H1 (cell line): ENCODE measurements around the gene NOS1AP. TPM values are rescaled to one million over a fixed set of nuclear protein-coding genes. Genes with fewer than 3 reads are reported as not detected.

Experiments used
- CTCF ChIA-PET: fragments of 300-600 bp; sonication (Branson Sonifier 250); formaldehyde crosslinking; loops from one replicate; lab custom pipeline; 2021; ENCODE audit not compliant: partially characterized antibody; lab: Charles Lee
- POLR2A ChIA-PET: fragments of 300-600 bp; sonication (Branson Sonifier 250); formaldehyde crosslinking; loops from one replicate; lab custom pipeline; 2021; ENCODE audit warnings: inconsistent platforms; ENCODE audit not compliant: partially characterized antibody; lab: Charles Lee
- DNase-seq, 2 experiments: peaks; one replicate each; pipeline versions ENCODE4 v3.0.0 to v3.0.0-alpha.2; 2010 to 2022; ENCODE audit warnings: low spot score in 2 of 2, low read depth in 1 of 2, mixed read lengths in 1 of 2
- FAIRE-seq: peaks from 2 replicates; lab custom pipeline; 2011; peaks lifted over from hg19 to GRCh38; lab: Jason Lieb, UNC
- H2AFZ ChIP-seq: 2 replicates; pipeline ENCODE4 v1.8.1; 2012; ENCODE audit warnings: low read length, inconsistent platforms
- H2AK5ac ChIP-seq: 2 replicates; pipeline ENCODE4 v1.6.1; 2013; ENCODE audit warnings: low read depth, low read length
- H2BK120ac ChIP-seq: replicated peaks from 2 replicates; pipeline ENCODE3; 2013; ENCODE audit warnings: low read depth, low read length, inconsistent platforms
- H2BK12ac ChIP-seq: 2 replicates; pipeline ENCODE4 v1.6.1; 2013; ENCODE audit warnings: low read depth, low read length
- H2BK15ac ChIP-seq: 2 replicates; pipeline ENCODE4 v1.6.1; 2013; ENCODE audit warnings: low read length
- H2BK20ac ChIP-seq: 2 replicates; pipeline ENCODE4 v1.6.1; 2013; ENCODE audit warnings: low read length
- H2BK5ac ChIP-seq: 2 replicates; pipeline ENCODE4 v1.6.1; 2013; ENCODE audit warnings: low read depth, low read length
- H3K14ac ChIP-seq: 2 replicates; pipeline ENCODE4 v1.6.1; 2013; ENCODE audit warnings: inconsistent platforms; ENCODE audit not compliant: insufficient read length
- H3K18ac ChIP-seq: 2 replicates; pipeline ENCODE4 v1.6.1; 2013; ENCODE audit warnings: low read length; ENCODE audit errors: extremely low read depth
- H3K23ac ChIP-seq: 2 replicates; pipeline ENCODE4 v1.6.1; 2013; ENCODE audit warnings: inconsistent platforms; ENCODE audit not compliant: insufficient read length
- H3K23me2 ChIP-seq: 2 replicates; pipeline ENCODE4 v1.6.1; 2013; ENCODE audit warnings: low read depth, low read length
- H3K27ac ChIP-seq: 2 replicates; pipeline ENCODE4 v1.6.1; 2011; ENCODE audit warnings: low read depth, low read length, inconsistent platforms
- H3K27me3 ChIP-seq, 4 experiments: replicated peaks in 1 of 4; 1 replicate in 1 of 4; 2 replicates in 3 of 4; pipeline versions ENCODE4 v1.6.1 to v1.8.1; 2011 to 2013; ENCODE audit warnings: low read length in 3 of 4, mild to moderate bottlenecking in 3 of 4, inconsistent platforms in 2 of 4, mixed read lengths in 2 of 4, moderate library complexity in 1 of 4; ENCODE audit not compliant: control insufficient read depth in 3 of 4, insufficient read depth in 3 of 4; ENCODE audit errors: extremely low read depth in 1 of 4
- H3K36me3 ChIP-seq, 4 experiments: 2 replicates each; pipeline versions ENCODE4 v1.6.1 to v1.8.1; 2011 to 2013; ENCODE audit warnings: mild to moderate bottlenecking in 4 of 4, low read length in 3 of 4, moderate library complexity in 2 of 4, control low read depth in 1 of 4, inconsistent platforms in 1 of 4; ENCODE audit not compliant: insufficient read depth in 4 of 4, control insufficient read depth in 2 of 4
- H3K4ac ChIP-seq: replicated peaks from 2 replicates; pipeline ENCODE3; 2013; ENCODE audit warnings: low read length, low read depth, mixed read lengths, inconsistent platforms; ENCODE audit not compliant: insufficient read length
- H3K4me1 ChIP-seq, 4 experiments: replicated peaks in 1 of 4; 1 replicate in 1 of 4; 2 replicates in 3 of 4; pipeline versions ENCODE4 v1.6.1 to v1.8.1; 2011 to 2013; ENCODE audit warnings: low read length in 3 of 4, inconsistent platforms in 2 of 4, mixed read lengths in 1 of 4; ENCODE audit not compliant: insufficient read depth in 4 of 4, control insufficient read depth in 3 of 4
- H3K4me2 ChIP-seq, 2 experiments: 2 replicates each; pipeline versions ENCODE4 v1.6.1 to v1.8.1; 2011 to 2013; ENCODE audit warnings: low read depth in 2 of 2, low read length in 2 of 2, control low read depth in 1 of 2, inconsistent platforms in 1 of 2, mild to moderate bottlenecking in 1 of 2; ENCODE audit not compliant: insufficient read depth in 1 of 2
- H3K4me3 ChIP-seq, 4 experiments: fragments of 200-600, 300-600 bp in 1 of 4; sonication (generic), shearing (Covaris generic), sonication (Bioruptor Twin) in 1 of 4; 2 replicates each; pipeline versions ENCODE4 v1.5.1 to v1.8.1; 2011 to 2016; ENCODE audit warnings: low read length in 4 of 4, low read depth in 3 of 4, control low read depth in 2 of 4, inconsistent platforms in 2 of 4, mild to moderate bottlenecking in 2 of 4, mixed read lengths in 1 of 4, moderate library complexity in 1 of 4; ENCODE audit not compliant: insufficient read depth in 2 of 4; ENCODE audit errors: extremely low read depth in 1 of 4
- H3K56ac ChIP-seq: replicated peaks from 2 replicates; pipeline ENCODE3; 2013; ENCODE audit warnings: low read depth, mild to moderate bottlenecking, mixed read lengths, low read length, inconsistent platforms; ENCODE audit not compliant: insufficient read length
- H3K79me1 ChIP-seq: 2 replicates; pipeline ENCODE4 v1.6.1; 2013; ENCODE audit warnings: low read depth, low read length, control low read depth
- H3K79me2 ChIP-seq, 2 experiments: 2 replicates each; pipeline versions ENCODE4 v1.6.1 to v1.8.1; 2012 to 2013; ENCODE audit warnings: low read length in 2 of 2, mild to moderate bottlenecking in 2 of 2, inconsistent platforms in 1 of 2; ENCODE audit not compliant: insufficient read depth in 2 of 2, control insufficient read depth in 1 of 2
- H3K9ac ChIP-seq, 4 experiments: replicated peaks in 1 of 4; 1 replicate in 1 of 4; 2 replicates in 3 of 4; pipeline versions ENCODE4 v1.6.1 to v1.8.1; 2011 to 2013; ENCODE audit warnings: low read depth in 3 of 4, low read length in 3 of 4, control low read depth in 2 of 4, mild to moderate bottlenecking in 2 of 4, moderate library complexity in 2 of 4, inconsistent platforms in 1 of 4; ENCODE audit errors: extremely low read depth in 1 of 4
- H3K9me3 ChIP-seq, 2 experiments: 2 replicates each; pipeline versions ENCODE4 v1.6.1 to v1.8.1; 2012 to 2013; ENCODE audit warnings: mild to moderate bottlenecking in 2 of 2, moderate library complexity in 2 of 2, control low read depth in 1 of 2, inconsistent platforms in 1 of 2, low read depth in 1 of 2, low read length in 1 of 2, mixed read lengths in 1 of 2; ENCODE audit not compliant: insufficient read depth in 2 of 2
- H4K20me1 ChIP-seq, 2 experiments: replicated peaks in 1 of 2; 2 replicates each; pipeline versions ENCODE3 to v1.8.1; 2011 to 2013; ENCODE audit warnings: inconsistent platforms in 2 of 2, low read length in 2 of 2, mild to moderate bottlenecking in 1 of 2; ENCODE audit not compliant: insufficient read depth in 2 of 2, control insufficient read depth in 1 of 2
- H4K5ac ChIP-seq: 2 replicates; pipeline ENCODE4 v1.6.1; 2013; ENCODE audit warnings: low read length, low read depth, mixed read lengths, inconsistent platforms; ENCODE audit not compliant: insufficient read length
- H4K8ac ChIP-seq: 2 replicates; pipeline ENCODE4 v1.8.0; 2013; ENCODE audit warnings: mild to moderate bottlenecking, moderate library complexity, low read length, inconsistent platforms; ENCODE audit not compliant: insufficient read depth; ENCODE audit errors: extremely low read depth
- H4K91ac ChIP-seq: replicated peaks from 2 replicates; pipeline ENCODE3; 2013; ENCODE audit warnings: low read length, mixed read lengths, inconsistent platforms; ENCODE audit not compliant: insufficient read length
- BCL11A ChIP-seq, 2 experiments: IDR thresholded peaks; one replicate each; pipeline ENCODE4 v1.6.1; 2011; ENCODE audit warnings: low read depth in 2 of 2, low read length in 2 of 2, mild to moderate bottlenecking in 2 of 2
- CBX8 ChIP-seq: fragments of 300-800, 300-1000 bp; sonication (generic); IDR thresholded peaks from 2 replicates; pipeline ENCODE4 v1.7.1; 2016; ENCODE audit warnings: low read depth, low read length, borderline replicate concordance
- CEBPB ChIP-seq: IDR thresholded peaks from 2 replicates; pipeline ENCODE4 v1.6.1; 2012; ENCODE audit warnings: low read depth, low read length
- CREB1 ChIP-seq: IDR thresholded peaks from 2 replicates; pipeline ENCODE4 v1.6.1; 2012; ENCODE audit warnings: inconsistent platforms
- EGR1 ChIP-seq: IDR thresholded peaks from 2 replicates; pipeline ENCODE4 v1.6.1; 2011; ENCODE audit warnings: low read depth, low read length, borderline replicate concordance
- FOSL1 ChIP-seq: IDR thresholded peaks from 2 replicates; pipeline ENCODE4 v1.6.1; 2011; ENCODE audit warnings: mild to moderate bottlenecking, low read depth, low read length, moderate library complexity; ENCODE audit not compliant: insufficient read depth
- GABPA ChIP-seq: IDR thresholded peaks from 2 replicates; pipeline ENCODE4 v1.6.1; 2011; ENCODE audit warnings: mild to moderate bottlenecking, low read length, moderate library complexity, borderline replicate concordance; ENCODE audit not compliant: insufficient read depth
- NANOG ChIP-seq: IDR thresholded peaks from 2 replicates; pipeline ENCODE4 v1.6.1; 2011; ENCODE audit warnings: low read length, low read depth, mild to moderate bottlenecking, inconsistent platforms; ENCODE audit not compliant: insufficient read depth, poor library complexity, severe bottlenecking
- RNF2 ChIP-seq: fragments of 200-900, 300-1000 bp; sonication (generic); IDR thresholded peaks from 2 replicates; pipeline ENCODE4 v1.7.1; 2016; ENCODE audit warnings: borderline replicate concordance, low read depth, mild to moderate bottlenecking, antibody characterized with exemption, low read length; ENCODE audit not compliant: poor library complexity, severe bottlenecking; ENCODE audit errors: missing control alignments
- RXRA ChIP-seq: IDR thresholded peaks from 2 replicates; pipeline ENCODE4 v1.6.1; 2011; ENCODE audit warnings: low read depth, mild to moderate bottlenecking, low read length, moderate library complexity; ENCODE audit not compliant: insufficient read depth
- SIRT6 ChIP-seq: IDR thresholded peaks from one replicate; pipeline ENCODE4 v1.7.1; 2012; ENCODE audit warnings: low read length, inconsistent platforms
- SRF ChIP-seq: IDR thresholded peaks from 2 replicates; pipeline ENCODE4 v1.6.1; 2011; ENCODE audit warnings: mild to moderate bottlenecking, low read depth, low read length, moderate library complexity
- TBP ChIP-seq: IDR thresholded peaks from 2 replicates; pipeline ENCODE4 v1.6.1; 2011; ENCODE audit warnings: low read depth, low read length, improper control_type of control experiment
- ZNF274 ChIP-seq: IDR thresholded peaks from 2 replicates; pipeline ENCODE4 v1.7.0; 2012; ENCODE audit warnings: low read length, borderline replicate concordance; ENCODE audit errors: extremely low read depth
- WGBS, 2 experiments: shearing (Covaris generic) in 1 of 2; methylation state at CpG; one replicate each; pipeline versions ENCODE4 v1.1.6 to v1.1.7; 2013 to 2015; ENCODE audit warnings: low lambda C conversion rate in 2 of 2, mixed read lengths in 2 of 2, inconsistent platforms in 1 of 2, low coverage in 1 of 2, missing lambda C conversion rate in 1 of 2; ENCODE audit not compliant: insufficient replicate concordance in 2 of 2, insufficient coverage in 1 of 2, insufficient read length in 1 of 2; ENCODE audit errors: extremely low coverage in 1 of 2, missing lambda C conversion rate in 1 of 2; 5-methylcytosine and 5-hydroxymethylcytosine counted together
- polyA plus RNA-seq, 7 experiments: library from polyadenylated mRNA; depleted of rRNA in 3 of 7; stranded (reverse) in 5 of 7; unstranded in 2 of 7; fragments of >200 nt in 5 of 7; fragments of 200-250 nt in 2 of 7; gene quantifications; 1 replicate in 5 of 7; 2 replicates in 1 of 7; 4 replicates in 1 of 7; pipeline versions ENCODE4 v1.2.1 to v1.2.3, GENCODE V29; 2011 to 2013; ENCODE audit warnings: missing spikeins in 2 of 7, mixed read lengths in 2 of 7
- total RNA-seq: library from RNA; stranded (reverse); fragmentation: NEBNext Ultra II Directional; extraction: Animal tissue kit (Norgen Biotek cat#: 25700); gene quantifications from 2 replicates; pipeline ENCODE4 v1.2.1, GENCODE V29; 2021

NOS1AP gene
- total and polyA plus RNA-seq, 2 of the 8 experiments (the other 6 are each of a cell fraction or from before 2014, with no cell fraction given): 2.4 to 12.1 TPM

DNA sequence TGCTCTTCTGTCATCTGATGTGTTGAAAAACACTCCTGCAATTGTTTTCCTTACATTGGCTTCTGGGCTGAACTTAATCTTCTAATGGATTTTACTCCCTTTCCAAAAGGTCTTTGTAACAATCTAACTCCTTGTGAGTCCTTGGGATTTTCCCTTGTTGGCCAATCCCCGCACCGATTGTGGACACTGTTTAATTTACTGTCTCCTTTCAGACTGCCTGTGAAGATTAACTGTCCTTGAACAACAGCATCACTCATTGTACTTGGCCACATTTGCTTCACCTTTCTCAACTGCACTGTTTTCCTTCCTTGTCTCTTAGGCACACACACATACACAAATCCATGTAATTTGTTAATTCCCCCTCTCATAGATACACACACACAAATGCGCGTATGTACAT, 186.8 kb downstream of the NOS1AP start:
- no peak for FAIRE-seq
- Histone ChIP-seq H3K27ac (no peak overlapping the region), H2AK5ac (no peak overlapping the region), H3K79me1 (no peaks in the 10 kb centered on the region; the same call in 1 of the 2 replicates), H3K9ac (no peak overlapping the region), H2BK15ac (no peak overlapping the region), H3K27me3 (no peaks in the 10 kb centered on the region), H3K23me2 (no peaks in the 10 kb centered on the region), H3K9me3 (no peaks in the 10 kb centered on the region), H3K4me1 (peaks cover 0 to 8% (median 2%) of the 10 kb centered on the region in 4 experiments; a peak in 2 of 7 replicates), H3K4ac (no peak overlapping the region), H4K8ac (no peak overlapping the region), H3K56ac (no peak overlapping the region), H2BK12ac (no peak overlapping the region), H3K4me3 (no peak overlapping the region), H2BK20ac (no peak overlapping the region), H3K14ac (no peak overlapping the region), H2AFZ (no peak overlapping the region), H4K91ac (no peak overlapping the region), H3K4me2 (no peak overlapping the region), H4K5ac (no peak overlapping the region), H4K20me1 (no peaks in the 10 kb centered on the region), H2BK5ac (no peak overlapping the region), H3K18ac (no peak overlapping the region), H2BK120ac (no peak overlapping the region), H3K23ac (no peak overlapping the region), H3K79me2 (peaks cover 0 to 12% of the 10 kb centered on the region in 2 experiments; a peak in 2 of 4 replicates), H3K36me3 (no peaks in the 10 kb centered on the region)
- POLR2A ChIA-PET: no interaction called here
- 97% methylated on average over 4 of the region's 4 CpGs; no CpG with 5 or more reads in 1 of the 2 experiments for WGBS, 2 experiments
- no peak for DNase-seq
- CTCF ChIA-PET: interaction anchor here (0.6 to 2.1 kb wide), 2 partner anchors 13 to 464 kb away, joined by 4 to 7 read pairs; no protein-coding TSS in a partner anchor
- TF ChIP-seq RNF2 (no peak), CBX8 (no peak), CREB1 (no peak), CEBPB (no peak), ZNF274 (no peak), NANOG (no peak), SIRT6 (no peak), RXRA (no peak), FOSL1 (no peak), EGR1 (no peak), GABPA (no peak), TBP (no peak), BCL11A (IDR thresholded peaks at IDR 0.05; ENCODE audit: low read depth in 2 of 2, low read length in 2 of 2) (no peak), SRF (no peak)
